Astrocyte of the spinal cord (primary cell): Measurements from ENCODE around the gene FSTL5.

ENCODE experiments used
- DNase-seq: peaks from one replicate; pipeline ENCODE4 v3.0.0; 2011; ENCODE audit warnings: low read depth, low spot score
- H3K4me3 ChIP-seq: 2 replicates; pipeline ENCODE4 v1.5.1; 2011; ENCODE audit warnings: low read depth, mild to moderate bottlenecking, low read length, moderate library complexity
- in situ Hi-C: cut with HindIII; loops from 2 replicates; pipeline ENCODE4 v1.10.0; 2017; ENCODE audit warnings: low sequenced_read_pairs
- TF ChIP-seq, protein P1 (sequence below): IDR thresholded peaks from 2 replicates; pipeline ENCODE4 v1.5.1; 2012; ENCODE audit warnings: low read depth, mild to moderate bottlenecking, low read length, inconsistent platforms

The FSTL5 gene

DNA sequence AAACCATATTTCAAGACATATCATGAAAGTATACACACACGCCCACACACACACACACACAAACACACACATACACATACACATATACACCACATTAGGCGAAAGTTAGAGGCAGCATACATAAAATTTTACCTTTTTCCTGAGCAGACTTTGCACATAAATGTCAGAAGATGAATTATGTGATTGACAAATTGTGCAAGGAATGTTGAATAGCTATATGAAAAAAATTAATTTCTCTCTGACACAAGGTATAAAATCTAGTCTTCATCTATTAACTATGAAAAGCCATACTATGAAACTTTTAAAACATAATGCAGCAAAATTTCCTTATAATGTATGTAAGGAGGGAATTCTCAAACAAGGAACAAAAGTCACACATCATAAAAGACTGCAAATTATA is 24.4 kb downstream of the FSTL5 start:
- TF ChIP-seq, protein P1, sequence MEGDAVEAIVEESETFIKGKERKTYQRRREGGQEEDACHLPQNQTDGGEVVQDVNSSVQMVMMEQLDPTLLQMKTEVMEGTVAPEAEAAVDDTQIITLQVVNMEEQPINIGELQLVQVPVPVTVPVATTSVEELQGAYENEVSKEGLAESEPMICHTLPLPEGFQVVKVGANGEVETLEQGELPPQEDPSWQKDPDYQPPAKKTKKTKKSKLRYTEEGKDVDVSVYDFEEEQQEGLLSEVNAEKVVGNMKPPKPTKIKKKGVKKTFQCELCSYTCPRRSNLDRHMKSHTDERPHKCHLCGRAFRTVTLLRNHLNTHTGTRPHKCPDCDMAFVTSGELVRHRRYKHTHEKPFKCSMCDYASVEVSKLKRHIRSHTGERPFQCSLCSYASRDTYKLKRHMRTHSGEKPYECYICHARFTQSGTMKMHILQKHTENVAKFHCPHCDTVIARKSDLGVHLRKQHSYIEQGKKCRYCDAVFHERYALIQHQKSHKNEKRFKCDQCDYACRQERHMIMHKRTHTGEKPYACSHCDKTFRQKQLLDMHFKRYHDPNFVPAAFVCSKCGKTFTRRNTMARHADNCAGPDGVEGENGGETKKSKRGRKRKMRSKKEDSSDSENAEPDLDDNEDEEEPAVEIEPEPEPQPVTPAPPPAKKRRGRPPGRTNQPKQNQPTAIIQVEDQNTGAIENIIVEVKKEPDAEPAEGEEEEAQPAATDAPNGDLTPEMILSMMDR, result no peak
- H3K4me3 ChIP-seq, result no peak overlapping the region
- in situ Hi-C loops, result no loop called here
- no peak for DNase-seq

DNA sequence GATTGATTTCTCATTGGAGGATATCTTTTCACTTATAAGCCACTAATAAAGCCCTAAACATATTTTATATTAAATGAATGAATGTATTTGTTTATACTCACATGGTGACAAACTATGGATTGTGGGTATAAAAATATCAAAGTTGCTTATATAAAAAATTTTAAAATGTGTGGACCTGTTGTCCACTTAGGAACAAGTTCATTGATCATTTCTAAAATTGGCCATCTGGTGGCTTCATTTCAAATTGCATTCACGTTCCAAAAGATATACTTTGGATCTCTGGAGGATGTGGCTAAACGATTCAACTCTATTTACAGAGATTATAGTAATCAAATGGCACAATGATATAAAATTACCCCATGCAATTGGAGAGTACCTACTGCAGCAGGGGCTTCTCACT is 32.5 kb downstream of the FSTL5 start:
- no peak overlapping the region for H3K4me3 ChIP-seq
- TF ChIP-seq, protein P1, result peak; percentile 24
- no peak for DNase-seq
- in situ Hi-C loops, result no loop called here

DNA sequence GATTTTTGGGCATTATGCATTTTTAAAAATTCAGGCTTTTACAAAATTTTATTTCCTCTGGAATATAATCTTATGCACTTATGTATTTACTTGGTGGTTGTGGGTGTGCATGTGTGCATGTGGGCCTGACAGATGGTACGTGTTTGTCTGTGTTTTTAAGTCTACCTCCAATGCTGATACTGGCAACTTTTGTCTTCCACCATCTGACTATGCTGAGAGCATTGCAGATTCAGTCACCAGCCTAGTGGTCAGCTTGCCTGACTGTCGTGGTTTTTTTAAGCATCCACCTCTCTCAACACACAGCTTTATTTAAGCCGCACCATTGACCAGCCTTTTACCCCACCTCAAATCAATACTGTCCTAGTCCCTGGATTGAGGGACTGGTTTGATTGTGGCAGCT is 37.1 kb downstream of the FSTL5 start:
- in situ Hi-C loops, result no loop called here
- TF ChIP-seq, protein P1, result no peak

GRCh38 chr4:162117051-162117450 is 46.7 kb downstream of the FSTL5 start:
- TF ChIP-seq, protein P1, result no peak
- DNase-seq, result no peak
- no peak overlapping the region for H3K4me3 ChIP-seq
- in situ Hi-C loops, result no loop called here

More for the DNA sequence above, 37.1 kb downstream of the FSTL5 start:
- no peak overlapping the region for H3K4me3 ChIP-seq
- no peak for DNase-seq

GRCh38 chr4:162116095-162116779 is 47.6 kb downstream of the FSTL5 start:
- in situ Hi-C loops, result no loop called here
- TF ChIP-seq, protein P1, result no peak
- no peak for DNase-seq
- H3K4me3 ChIP-seq, result no peak overlapping the region

DNA sequence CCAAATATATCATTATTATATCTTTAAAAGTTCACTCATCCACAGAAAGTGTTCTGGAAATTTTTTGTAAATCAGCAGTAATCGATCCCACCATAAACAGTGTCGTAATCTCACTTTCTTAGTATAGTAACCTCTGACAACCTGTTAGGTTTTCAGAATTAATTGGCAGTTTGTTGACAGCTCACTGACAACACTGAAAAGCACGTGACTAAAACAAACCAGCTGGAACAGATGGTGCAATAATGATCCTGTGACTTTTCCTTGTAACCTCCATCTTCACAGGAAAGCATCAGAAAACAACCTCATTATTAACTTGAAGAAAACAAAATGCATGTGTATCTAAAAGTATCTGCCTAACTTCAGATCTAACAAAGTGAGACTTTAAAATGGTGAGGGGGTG is 48.5 kb downstream of the FSTL5 start:
- TF ChIP-seq, protein P1, result no peak
- no peak for DNase-seq
- no peak overlapping the region for H3K4me3 ChIP-seq
- in situ Hi-C loops, result no loop called here
